GM20431 (cell line): ENCODE measurements around the gene CBLN2.

Experiments
- in situ Hi-C: fragments of 300-500 bp; cut with MseI, MboI; formaldehyde crosslinking; loops from one replicate; pipeline ENCODE4 v1.15.0; 2020; ENCODE audit warnings: low sequenced_read_pairs; ENCODE audit not compliant: unreplicated experiment

CBLN2 gene

DNA sequence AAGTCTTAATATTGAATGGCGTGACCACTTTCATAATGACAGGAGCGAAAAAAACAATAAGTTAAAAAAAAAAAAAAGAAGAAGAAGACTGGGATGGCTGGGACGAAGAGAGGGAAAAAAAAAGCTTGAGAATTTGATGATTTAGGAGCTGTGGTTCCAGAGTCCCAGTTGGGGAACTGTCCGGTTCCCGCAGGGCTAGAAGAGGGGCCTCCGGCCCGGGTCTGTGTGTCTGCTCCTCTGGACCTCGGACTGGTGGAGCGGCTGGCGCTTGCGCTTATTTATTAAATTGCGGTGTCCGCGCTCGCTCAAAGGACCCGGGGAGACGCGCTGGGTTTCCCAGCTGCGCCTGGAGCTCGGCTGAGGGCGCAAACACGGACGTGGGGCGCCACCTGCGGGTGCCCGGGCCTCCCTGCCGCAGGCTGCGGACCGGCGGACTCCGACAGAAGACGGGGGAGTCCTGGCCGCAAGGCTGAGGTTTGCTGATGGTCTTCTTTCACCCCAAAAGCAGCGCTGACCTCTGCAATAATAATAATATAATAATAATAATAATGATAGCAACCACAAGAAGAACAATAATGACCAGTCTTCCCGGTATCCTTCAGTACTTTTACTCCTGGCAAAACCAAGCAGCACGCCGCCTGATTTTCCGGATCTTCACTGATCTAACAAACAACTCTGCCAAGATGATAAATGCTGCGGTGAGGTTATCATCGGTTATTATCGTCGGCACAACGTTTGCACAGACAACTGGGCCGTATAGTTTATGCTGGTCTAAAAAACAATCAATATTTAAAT is at the start of gene CBLN2:
Gene CBLN2 (minus strand): TSS at position 251 of the 795 bp plus-strand sequence. CDS start 2,182 bp downstream, outside the sequence.
- in situ Hi-C loops = no loop called here

DNA sequence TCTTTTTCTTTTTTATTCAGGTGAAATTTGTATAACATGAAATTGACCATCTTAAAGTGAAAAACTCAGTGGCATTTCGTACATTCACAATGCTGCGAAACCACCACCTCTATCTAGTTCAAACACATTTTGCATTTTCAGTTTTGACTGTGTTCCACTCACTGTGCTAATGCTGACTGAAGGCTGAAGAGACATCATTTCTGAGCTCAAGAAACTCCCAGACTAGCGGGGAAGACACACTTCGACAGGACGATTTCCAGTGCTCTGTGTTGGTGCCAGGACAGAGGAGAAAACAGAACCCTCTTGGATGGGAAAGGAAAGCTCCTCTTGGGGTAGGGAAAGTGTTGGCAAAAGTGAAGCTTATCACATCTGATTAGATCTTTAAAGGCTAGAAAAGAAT is 44.2 kb upstream of the CBLN2 start:
- in situ Hi-C loops = no loop called here

DNA sequence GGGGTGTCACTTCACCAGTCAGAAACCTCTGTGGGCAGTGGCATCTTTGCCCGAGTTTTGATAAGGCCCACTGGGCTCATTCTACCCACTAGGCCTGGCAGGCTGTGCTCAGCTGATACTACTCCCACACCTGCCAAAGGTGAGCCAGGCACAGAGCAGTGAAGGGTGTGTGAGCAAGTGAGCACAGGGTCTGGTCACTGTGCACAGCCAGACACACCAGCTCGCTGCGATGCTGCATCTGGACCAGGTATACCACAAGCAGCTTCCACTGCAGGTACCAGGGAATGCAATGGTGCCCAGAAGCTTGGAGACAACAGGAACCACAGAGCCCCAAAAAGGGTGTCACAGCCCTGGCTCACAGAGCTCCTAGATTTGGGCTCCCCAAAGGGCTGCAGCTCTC is 40.6 kb upstream of the CBLN2 start:
- in situ Hi-C loops = no loop called here

DNA sequence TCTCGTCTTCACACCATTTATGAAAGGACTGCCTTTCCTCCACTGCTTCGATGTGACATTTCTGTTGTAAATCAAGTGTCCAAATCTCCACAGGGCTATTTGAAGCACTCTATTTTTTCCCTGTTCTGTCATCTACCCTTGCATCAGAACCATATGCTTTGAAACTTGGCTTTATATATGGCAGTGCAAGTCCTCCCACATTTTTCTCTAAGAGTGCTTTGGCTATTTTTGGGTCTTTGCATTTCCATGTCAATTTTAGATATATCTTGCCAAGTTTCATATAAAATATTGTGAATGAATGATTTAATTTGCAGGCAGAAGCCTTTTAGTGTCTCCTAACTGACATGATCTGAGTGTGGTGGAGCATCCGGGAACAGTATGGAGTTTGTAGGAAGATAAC is 37.8 kb upstream of the CBLN2 start:
- in situ Hi-C loops = no loop called here

DNA sequence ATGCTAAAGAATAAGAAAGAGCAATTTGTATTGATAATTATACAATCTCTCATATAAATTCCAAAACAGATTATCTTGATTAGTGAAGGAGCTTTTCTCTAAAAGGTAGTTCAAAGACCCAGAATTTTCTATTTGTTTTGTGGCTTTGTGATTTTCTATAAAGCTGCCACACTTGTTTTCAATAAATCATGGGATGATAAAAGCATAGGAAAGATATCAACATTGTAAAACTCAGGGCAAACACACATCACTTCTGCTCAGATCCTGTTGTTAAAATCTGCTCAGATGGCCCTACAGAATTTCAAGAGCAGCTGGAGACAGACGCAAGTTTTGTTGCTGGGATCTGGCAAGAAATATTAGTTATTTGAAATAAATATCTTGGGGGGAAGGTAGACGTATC is 28.8 kb upstream of the CBLN2 start:
- in situ Hi-C loops = no loop called here

DNA sequence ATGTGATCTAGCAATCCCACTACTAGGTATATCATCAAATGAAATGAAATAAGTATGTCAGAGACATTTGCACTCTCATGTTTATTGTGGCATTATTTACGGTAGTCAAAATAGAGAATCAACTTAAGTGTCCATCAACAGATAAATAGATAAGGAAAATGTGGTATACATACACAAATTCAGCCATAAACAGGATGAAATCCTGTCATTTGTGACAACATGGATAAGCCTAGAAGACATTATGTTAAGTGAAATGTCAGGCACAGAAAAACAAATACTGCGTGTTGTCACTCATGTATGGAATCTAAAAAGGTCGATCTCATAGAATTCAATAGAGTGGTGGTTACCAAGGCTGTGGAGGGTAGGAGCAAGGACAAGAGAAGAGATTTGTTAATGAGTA is 22.1 kb upstream of the CBLN2 start:
- in situ Hi-C loops = no loop called here

DNA sequence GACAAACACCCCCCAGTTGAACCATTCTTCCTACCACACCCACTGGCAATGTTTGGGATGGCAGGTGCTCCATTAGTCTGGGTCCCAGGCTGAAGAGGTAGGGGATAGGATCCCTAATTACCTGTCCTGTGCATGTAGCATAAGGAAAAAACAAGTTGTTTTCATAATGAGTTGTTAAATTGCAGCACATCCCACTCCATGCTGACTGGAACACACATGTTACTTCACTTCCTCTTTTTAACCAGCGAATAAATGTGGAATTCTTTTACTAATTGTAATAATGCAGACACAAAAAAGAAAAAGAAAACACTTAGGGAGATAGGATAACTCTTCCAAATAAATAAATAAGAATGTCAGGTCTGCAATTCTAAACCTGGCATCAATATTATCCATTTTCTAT is 11.8 kb upstream of the CBLN2 start:
- in situ Hi-C loops = no loop called here

DNA sequence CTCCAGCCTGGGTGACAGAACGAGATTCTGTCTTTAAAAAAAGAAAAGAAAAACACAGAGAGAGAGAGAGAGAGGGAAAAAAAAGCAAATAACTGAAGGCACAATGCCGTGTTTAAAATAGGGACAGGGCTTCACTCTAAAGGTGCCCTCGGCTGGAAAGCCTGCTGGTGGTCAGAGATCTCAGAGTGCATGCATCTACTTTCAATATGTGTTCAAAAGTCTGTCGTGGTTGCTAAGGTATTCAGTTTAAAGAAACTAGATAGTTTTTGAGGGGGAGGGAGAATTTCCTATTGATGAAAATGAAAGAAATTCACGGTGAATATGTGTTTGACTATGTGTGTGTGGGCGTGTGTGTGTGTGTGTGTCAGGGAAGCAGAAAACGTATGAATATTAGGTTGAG is 11.0 kb upstream of the CBLN2 start:
- in situ Hi-C loops = no loop called here

DNA sequence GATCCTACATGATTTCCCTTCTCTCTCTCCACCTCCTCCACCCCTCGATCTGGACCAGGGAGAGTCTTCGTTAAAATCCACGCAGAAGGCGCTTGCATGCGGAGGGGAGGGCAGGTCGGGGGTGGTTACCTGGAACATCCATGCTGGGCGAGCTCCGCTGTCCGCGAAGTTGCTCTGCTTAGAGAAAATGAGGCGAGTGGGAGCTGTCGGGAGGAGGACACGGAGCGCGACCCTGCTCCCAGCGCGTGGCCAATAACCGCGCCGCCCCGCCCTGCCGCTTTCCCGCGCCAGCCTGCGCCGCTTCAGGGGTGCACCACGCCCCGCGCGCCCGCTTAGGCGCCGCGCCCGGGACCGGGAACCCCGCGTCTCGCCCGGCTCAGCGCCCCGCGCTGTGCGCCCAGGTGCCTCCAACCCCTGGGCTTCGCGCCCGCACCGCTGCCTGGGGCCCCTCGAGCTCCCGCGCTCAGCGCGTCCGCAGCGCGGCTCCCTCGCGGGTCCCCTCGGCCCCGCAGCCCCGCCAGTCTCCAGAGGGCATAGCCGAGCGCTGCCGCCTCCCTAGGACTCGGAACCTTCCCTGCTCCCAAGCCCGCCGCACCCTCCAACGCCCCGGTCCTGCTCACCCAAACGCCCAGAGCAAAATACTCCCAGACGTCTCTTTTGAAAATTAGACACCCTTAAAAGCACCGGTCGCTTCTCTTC is 636 bp downstream of the CBLN2 start:
- in situ Hi-C loops = no loop called here

DNA sequence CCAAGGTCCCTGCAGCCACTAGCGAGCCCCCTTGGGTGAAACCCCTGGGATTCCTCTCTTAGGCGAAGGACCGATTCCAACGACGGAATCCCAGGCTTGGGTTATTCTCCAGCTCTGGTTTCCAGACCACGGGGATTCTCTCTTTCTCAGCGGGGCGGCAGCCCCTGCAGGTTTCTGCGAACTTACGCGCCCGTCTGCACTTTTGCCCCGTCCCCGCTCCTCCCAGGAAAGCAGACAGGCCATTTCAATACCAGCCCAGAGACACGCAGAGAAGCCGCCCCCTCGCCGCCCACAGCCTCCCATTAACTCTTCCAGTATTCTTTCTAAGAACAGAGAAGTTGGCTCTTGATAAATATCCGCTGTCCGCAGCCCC is 1.2 kb downstream of the CBLN2 start:
- in situ Hi-C loops = no loop called here

DNA sequence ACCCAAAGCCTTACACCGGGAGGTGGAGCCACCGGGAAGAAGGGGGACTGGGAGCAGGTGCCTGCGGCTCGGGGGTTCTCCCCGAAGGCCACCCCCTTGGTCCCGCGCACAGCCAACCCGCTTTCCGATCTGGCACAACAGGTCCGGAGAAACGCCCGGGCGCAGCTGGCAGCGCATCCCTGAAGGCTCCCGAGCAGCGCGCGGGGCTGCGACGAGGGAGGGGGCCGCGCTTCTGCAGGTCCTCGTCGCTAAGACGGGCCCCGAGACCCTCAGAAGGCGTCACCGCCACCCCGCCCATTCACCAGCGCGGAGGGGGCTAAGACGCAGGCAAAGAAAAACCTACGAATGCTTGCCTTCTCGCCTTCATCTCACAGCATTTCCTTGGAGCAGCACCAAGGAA is 1.8 kb downstream of the CBLN2 start:
- in situ Hi-C loops = no loop called here

DNA sequence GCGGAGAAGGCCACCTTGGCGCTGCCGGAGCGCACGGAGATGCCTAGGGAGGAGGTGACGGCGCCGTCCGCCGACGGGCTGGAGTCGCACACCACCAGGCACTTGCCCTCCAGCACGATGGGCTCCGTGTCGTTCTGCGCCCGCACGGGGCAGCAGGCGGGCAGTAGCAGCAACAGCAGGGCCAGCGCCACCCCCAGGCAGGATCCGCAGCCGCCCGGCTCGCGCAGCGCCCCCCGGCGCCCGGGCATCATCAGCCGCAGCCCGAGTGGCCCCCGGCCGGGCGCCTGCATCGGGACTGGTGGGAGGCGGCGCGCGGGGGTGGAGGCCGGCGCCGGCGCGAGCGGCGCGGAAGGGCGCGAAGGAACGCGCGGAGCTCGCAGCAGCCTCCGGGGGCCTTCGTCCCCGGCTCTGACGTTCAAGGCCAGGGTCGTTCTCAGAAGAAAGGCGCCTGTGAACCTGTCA is 2.2 kb downstream of the CBLN2 start:
- in situ Hi-C loops = no loop called here

DNA sequence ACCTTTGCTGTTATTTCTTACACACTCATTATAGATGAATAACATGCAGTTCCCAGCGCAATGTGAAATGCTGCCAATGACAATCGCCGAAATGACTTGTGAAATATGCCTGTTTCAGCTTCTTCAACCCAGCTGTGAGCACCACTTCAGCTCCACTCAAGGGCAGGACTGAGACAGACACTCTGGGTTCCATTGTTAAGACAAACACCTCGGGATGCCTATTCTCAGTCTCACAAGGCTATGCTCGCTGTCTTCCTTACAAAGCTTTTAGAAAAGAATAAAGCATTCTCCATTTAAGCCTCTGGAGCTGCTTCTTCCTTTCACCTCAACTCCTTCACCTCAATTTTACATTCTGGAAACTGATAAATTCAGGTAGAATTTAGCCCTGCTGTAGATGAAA is 4.2 kb downstream of the CBLN2 start:
- in situ Hi-C loops = no loop called here

DNA sequence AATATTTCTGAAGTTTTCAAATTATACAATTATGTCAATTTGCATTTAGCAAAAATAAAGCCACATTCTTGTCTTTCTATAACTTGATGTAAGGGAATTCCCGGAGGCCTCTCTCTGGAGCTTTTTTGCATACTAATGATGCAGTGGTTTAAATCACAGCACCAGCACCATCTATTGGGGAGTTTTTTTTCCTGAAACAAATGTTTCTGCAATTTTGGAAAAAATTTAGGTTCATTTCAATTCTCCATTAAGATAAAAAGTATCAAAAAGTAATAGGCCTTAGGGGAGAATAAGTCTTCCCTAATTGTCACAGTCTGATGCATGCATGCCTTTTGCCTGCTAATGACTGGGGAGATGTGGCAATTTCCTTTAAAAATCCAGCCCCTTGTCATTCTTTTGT is 13.5 kb downstream of the CBLN2 start:
- in situ Hi-C loops = no loop called here

DNA sequence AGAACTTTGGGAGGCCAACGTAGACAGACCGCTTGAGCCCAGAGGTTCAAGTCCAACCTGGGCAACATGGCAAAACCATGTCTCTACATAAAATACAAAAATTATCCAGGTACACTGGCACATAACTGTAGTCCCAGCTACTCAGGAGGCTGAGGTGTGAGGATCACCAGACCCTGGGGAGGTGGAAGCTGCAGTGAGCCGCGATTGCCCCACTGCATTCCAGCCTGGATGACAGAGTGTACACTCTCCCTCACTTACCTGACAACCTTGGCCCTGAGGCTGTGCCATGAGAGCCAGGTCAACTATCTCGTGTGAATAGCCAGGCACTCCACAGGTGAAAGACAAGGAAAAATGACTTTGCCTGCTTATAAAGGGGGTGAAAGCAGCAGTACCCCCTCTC is 39.3 kb downstream of the CBLN2 start:
- in situ Hi-C loops = no loop called here

DNA sequence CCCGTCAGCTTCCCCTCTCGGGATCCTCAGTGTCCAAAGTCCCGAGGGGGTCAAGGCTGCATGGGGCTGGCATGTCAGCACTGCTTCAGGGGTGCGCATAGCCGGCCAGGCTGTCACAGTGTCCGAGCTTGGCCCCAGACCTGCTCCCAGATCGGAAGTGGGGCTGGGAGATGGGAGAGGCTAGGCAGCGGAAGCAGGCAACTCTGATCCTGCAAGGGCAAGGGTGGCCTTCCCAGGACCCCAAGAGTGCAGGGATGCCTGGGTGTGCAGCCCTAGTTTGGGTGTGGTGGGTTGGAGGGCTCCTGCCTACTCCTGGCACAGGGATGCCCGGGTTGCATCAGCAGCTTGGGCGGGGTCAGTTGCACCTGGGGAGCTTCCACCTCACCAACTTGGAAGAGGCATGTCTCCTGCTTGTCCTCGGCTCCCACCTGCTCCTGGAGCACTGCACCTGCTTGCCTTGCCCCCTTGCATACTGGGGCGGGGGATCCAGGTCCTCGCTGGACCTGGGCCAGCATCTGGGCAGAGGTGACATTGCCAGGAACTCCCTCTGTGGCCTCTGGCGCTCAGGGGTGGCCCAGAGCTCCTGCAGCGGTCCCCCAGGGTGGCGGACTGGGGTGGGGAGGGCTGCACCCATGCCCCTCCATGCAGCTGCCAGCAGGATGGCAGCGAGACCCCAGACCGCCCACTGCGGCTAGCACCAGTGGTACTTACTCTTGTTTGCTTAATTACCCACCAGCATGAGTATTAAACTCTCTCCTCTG is 41.3 kb downstream of the CBLN2 start:
- in situ Hi-C loops = no loop called here

DNA sequence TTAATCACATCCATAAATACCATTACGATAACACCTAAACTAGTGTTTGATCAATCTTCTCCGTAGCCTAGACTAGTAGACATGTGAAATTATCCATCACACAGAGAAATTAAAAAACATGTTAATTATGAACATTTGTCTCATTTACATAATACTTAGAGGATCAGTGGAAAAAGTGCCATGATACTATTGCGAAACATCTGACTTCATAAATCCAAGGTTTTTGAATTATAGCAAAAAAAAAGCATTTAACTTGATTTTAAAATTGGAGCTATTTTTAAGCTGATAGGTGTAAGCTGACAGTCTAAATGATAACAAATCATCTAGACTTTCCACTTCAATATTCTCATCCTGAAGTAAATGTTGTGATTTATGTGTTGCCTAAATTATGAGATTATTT is 51.6 kb downstream of the CBLN2 start:
- in situ Hi-C loops = no loop called here
